ENCODE results near the gene TMEM259. TPM values are rescaled to one million over a fixed set of nuclear protein-coding genes. Genes with fewer than 3 reads are reported as not detected.

TMEM259 gene
- total RNA-seq, 3 donors from 2014 or later, result 112 to 156 (median 153) TPM

- Histone ChIP-seq H3K9me3 (no peaks in the 10 kb centered on the region), H3K36me3 (no peaks in the 10 kb centered on the region), H3K4me1 (peaks cover 9 to 19% of the 10 kb centered on the region in 2 donors), H3K27ac (peak overlapping the region; percentile 9 to 18), H3K27me3 (peaks cover 10 to 54% of the 10 kb centered on the region in 2 donors), H3K4me3 (peak overlapping the region; percentile 48 to 69 (median 49))
- no peak for DNase-seq (ENCODE audit: low spot score in 2 of 2)
- intact Hi-C loops (cut with DNase I; ENCODE audit: low total_unique reads), result no loop called here
- TF ChIP-seq POLR2AphosphoS5 (IDR thresholded peaks at IDR 0.05) (no peak), POLR2A (IDR thresholded peaks at IDR 0.05) (no peak)
- TF ChIP-seq, protein P1, sequence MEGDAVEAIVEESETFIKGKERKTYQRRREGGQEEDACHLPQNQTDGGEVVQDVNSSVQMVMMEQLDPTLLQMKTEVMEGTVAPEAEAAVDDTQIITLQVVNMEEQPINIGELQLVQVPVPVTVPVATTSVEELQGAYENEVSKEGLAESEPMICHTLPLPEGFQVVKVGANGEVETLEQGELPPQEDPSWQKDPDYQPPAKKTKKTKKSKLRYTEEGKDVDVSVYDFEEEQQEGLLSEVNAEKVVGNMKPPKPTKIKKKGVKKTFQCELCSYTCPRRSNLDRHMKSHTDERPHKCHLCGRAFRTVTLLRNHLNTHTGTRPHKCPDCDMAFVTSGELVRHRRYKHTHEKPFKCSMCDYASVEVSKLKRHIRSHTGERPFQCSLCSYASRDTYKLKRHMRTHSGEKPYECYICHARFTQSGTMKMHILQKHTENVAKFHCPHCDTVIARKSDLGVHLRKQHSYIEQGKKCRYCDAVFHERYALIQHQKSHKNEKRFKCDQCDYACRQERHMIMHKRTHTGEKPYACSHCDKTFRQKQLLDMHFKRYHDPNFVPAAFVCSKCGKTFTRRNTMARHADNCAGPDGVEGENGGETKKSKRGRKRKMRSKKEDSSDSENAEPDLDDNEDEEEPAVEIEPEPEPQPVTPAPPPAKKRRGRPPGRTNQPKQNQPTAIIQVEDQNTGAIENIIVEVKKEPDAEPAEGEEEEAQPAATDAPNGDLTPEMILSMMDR (IDR thresholded peaks at IDR 0.05), result no peak
These were observed 46.5 kb upstream of the TMEM259 start for GRCh38 chr19:1067341-1067957.

DNA sequence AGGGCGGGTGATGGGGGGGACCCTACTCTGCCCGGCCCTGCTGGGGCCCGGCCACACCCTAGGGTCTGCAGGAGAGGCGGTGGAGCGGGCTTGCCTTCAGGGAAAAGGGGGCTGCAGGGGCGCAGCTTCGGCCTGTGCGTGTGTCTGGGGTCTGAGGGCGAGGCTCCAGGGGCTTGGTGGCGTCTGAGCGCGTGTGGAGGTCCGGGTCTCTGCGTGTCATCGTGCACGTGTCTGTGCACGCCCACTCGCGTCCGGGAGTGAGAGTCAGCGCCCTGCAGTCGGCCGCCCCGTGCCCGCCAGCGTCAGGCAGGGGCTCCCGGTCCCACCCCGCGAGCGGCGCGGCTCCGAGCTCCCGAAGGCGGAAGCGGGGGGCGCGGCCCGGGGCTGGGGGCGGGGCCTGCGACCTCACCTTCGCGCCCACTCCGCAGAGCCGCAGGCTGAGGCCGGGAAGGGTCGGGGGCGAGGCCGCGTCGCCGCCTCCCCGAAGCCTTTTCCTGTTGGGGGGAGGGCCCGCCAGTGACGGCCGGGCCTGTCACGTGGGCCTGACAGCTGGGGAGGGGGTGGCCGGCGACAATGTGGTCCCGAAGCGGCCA, 45.9 kb upstream of the TMEM259 start, which contains the start of gene ARHGAP45:
Gene ARHGAP45 (plus strand): TSS at position 420 of the 593 bp plus-strand sequence. CDS start 239 bp downstream, outside the sequence.
- DNase-seq (ENCODE audit: low spot score in 2 of 2), result no peak
- Histone ChIP-seq H3K27ac (peak within 1 kb of the TSS; percentile 9 to 18), H3K36me3 (no peaks in the 10 kb centered on the region), H3K4me3 (peak within 1 kb of the TSS; percentile 48 to 69 (median 49)), H3K27me3 (peaks cover 10 to 54% of the 10 kb centered on the region in 2 donors), H3K4me1 (peaks cover 9 to 19% of the 10 kb centered on the region in 2 donors), H3K9me3 (no peaks in the 10 kb centered on the region)
- no peak for TF ChIP-seq POLR2A (IDR thresholded peaks at IDR 0.05)
- intact Hi-C loops (cut with DNase I; ENCODE audit: low total_unique reads), result no loop called here

- TF ChIP-seq, protein P1 (IDR thresholded peaks at IDR 0.05), result no peak
- TF ChIP-seq POLR2A (IDR thresholded peaks at IDR 0.05) (no peak), POLR2AphosphoS5 (IDR thresholded peaks at IDR 0.05) (no peak)
- H3K4me1 ChIP-seq, result peaks cover 9 to 19% of the 10 kb centered on the region in 2 donors
- H3K27me3 ChIP-seq, result peaks cover 10 to 54% of the 10 kb centered on the region in 2 donors
- H3K4me3 ChIP-seq, result peak overlapping the region; percentile 48 to 69 (median 49)
- no peak for DNase-seq (ENCODE audit: low spot score in 2 of 2)
- no peaks in the 10 kb centered on the region for H3K36me3 ChIP-seq
- intact Hi-C loops (cut with DNase I; ENCODE audit: low total_unique reads), result no loop called here
- no peaks in the 10 kb centered on the region for H3K9me3 ChIP-seq
- H3K27ac ChIP-seq, result no peak overlapping the region
These were observed 45.4 kb upstream of the TMEM259 start for GRCh38 chr19:1066251-1066747.

DNA sequence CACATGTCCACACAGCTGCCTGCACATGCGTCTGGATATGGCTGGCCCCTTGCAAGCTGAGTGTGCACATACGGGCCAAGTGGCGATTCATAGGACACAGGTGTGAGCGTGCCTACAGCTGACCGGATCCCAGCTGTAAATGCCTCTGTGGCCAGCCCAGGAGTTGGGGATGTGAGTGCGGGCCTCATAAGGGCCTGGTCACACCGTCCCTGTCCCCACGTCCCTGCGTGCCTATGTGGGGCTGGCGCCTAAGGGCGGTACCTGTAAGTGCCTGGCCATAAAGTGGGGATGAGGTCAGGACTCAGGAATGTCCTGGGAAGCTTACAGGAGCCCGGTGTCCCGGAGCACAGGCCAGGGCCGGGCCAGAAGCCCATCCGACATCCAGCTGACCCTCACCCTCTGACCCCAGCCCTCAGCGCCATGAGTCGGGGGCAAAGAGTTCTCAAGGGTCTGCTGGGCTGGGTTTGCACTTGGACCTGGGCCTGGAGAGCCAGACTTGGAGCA, 44.7 kb upstream of the TMEM259 start:
- Histone ChIP-seq H3K27ac (no peak overlapping the region), H3K4me3 (no peak overlapping the region), H3K9me3 (no peaks in the 10 kb centered on the region), H3K4me1 (peaks cover 9 to 19% of the 10 kb centered on the region in 2 donors), H3K36me3 (no peaks in the 10 kb centered on the region), H3K27me3 (peaks cover 5 to 48% of the 10 kb centered on the region in 2 donors)
- TF ChIP-seq POLR2AphosphoS5 (IDR thresholded peaks at IDR 0.05) (no peak), POLR2A (IDR thresholded peaks at IDR 0.05) (no peak)
- TF ChIP-seq, protein P1 (IDR thresholded peaks at IDR 0.05), result no peak
- no peak for DNase-seq (ENCODE audit: low spot score in 2 of 2)
- intact Hi-C loops (cut with DNase I; ENCODE audit: low total_unique reads), result no loop called here

DNA sequence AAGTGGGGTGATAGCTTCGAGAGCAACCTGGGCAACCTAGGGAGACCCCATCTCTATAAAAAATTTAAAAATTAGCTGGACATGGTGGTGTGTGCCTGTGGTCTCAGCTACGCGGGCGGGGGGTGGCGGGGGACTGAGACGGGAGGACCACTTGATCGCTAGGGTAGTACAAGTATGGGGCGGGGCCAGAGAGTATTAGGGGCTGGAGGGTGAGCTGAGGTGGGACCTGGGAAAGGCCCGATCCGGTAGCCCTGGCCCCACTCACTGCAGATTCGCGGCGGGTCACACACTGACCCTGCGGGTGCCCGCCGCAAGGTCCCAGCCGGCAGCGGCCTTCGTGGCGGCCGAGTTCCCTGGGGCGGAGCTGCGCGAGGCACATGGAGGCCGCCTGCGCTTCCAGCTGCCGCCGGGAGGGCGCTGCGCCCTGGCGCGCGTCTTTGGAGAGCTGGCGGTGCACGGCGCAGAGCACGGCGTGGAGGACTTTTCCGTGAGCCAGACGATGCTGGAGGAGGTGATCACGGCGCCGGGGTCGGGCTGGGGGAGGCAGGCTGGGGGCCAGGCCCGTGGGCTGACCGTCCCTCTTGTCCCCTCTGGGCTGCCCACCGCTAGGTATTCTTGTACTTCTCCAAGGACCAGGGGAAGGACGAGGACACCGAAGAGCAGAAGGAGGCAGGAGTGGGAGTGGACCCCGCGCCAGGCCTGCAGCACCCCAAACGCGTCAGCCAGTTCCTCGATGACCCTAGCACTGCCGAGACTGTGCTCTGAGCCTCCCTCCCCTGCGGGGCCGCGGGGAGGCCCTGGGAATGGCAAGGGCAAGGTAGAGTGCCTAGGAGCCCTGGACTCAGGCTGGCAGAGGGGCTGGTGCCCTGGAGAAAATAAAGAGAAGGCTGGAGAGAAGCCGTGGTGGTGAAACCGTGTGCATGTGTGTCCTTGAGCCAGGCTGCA, 44.0 kb upstream of the TMEM259 start:
- peaks cover 5 to 43% of the 10 kb centered on the region in 2 donors for H3K27me3 ChIP-seq
- peak overlapping the region in 1 of 3 donors; percentile 34 for H3K4me3 ChIP-seq
- peaks cover 0 to 3% of the 10 kb centered on the region in 2 donors for H3K9me3 ChIP-seq
- DNase-seq (ENCODE audit: low spot score in 2 of 2), result no peak
- intact Hi-C loops (cut with DNase I; ENCODE audit: low total_unique reads), result no loop called here
- H3K4me1 ChIP-seq, result peaks cover 9 to 19% of the 10 kb centered on the region in 2 donors
- H3K36me3 ChIP-seq, result no peaks in the 10 kb centered on the region
- no peak overlapping the region for H3K27ac ChIP-seq
- TF ChIP-seq POLR2A (IDR thresholded peaks at IDR 0.05) (no peak), POLR2AphosphoS5 (IDR thresholded peaks at IDR 0.05) (no peak)
- TF ChIP-seq, protein P1 (IDR thresholded peaks at IDR 0.05), result peak; percentile 75 to 85 (median 76)
